ENCODE results near the gene SLC12A9.

DNA sequence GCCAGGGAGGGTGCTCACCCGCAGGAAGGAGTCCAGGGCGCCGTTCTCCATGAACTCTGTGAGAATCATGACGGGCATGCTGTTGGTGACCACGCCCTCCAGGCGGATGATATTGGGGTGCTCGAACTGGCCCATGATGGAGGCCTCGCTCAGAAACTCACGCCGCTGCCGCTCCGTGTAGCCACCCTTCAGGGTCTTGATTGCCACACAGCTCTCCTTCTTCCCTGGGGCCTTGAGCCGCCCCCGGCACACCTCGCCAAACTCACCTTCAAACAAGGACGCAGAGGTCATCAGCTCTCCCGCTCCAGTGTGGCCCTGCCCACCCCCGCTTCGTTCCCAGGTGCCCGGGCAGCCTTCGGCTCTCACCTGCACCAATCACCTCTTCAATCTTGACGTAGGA, 39.8 kb upstream of the SLC12A9 start:
- TF ChIP-seq, protein P1, sequence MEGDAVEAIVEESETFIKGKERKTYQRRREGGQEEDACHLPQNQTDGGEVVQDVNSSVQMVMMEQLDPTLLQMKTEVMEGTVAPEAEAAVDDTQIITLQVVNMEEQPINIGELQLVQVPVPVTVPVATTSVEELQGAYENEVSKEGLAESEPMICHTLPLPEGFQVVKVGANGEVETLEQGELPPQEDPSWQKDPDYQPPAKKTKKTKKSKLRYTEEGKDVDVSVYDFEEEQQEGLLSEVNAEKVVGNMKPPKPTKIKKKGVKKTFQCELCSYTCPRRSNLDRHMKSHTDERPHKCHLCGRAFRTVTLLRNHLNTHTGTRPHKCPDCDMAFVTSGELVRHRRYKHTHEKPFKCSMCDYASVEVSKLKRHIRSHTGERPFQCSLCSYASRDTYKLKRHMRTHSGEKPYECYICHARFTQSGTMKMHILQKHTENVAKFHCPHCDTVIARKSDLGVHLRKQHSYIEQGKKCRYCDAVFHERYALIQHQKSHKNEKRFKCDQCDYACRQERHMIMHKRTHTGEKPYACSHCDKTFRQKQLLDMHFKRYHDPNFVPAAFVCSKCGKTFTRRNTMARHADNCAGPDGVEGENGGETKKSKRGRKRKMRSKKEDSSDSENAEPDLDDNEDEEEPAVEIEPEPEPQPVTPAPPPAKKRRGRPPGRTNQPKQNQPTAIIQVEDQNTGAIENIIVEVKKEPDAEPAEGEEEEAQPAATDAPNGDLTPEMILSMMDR (IDR thresholded peaks at IDR 0.05), result no peak
- TF ChIP-seq POLR2A (IDR thresholded peaks at IDR 0.05), result no peak
